ENCODE data around the gene PSMD12.
"Not testable (repeated sequence)": the region's sequence is repeated elsewhere in the genome, so short reads cannot be mapped to it uniquely, and the experiment has no call there.

Gene PSMD12

DNA sequence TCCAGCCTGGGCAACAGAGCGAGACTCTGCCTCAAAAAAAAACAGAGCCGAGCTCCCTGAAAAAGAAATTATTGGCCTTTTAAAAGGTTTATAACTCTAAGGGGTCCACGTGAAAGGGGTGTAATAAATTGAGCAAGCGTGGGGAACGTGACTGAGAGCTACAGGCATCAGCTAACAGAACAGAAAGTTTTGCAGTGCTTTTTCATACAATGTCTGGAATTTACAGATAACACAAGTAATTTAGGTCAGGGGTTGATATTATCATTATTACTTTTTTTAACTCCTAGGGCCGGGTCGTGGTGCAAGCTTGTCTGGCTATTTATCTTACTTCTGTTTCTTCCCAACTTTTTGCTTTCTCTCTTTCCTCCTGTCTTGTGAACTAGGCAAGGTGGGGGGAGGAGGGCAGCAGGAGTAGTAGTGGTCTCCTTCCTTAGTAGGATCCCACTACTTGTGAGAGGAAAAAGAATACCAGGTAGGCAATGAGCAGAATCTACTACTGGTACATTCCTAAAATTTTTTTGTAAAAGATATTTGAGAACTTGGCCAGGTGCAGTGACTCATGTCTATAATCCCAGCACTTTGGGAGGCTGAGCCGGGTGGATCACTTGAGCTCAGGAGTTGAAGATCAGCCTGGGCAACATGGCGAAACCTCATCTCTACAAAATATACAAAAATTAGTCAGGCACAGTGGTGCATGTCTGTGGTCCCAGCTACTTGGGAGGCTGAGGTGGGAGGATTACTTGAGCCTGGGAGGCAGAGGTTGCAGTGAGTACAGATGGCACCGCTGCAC lies 60.7 kb downstream of the PSMD12 start:
- not testable (repeated sequence) for DNase-seq (ENCODE audit: low spot score)

DNA sequence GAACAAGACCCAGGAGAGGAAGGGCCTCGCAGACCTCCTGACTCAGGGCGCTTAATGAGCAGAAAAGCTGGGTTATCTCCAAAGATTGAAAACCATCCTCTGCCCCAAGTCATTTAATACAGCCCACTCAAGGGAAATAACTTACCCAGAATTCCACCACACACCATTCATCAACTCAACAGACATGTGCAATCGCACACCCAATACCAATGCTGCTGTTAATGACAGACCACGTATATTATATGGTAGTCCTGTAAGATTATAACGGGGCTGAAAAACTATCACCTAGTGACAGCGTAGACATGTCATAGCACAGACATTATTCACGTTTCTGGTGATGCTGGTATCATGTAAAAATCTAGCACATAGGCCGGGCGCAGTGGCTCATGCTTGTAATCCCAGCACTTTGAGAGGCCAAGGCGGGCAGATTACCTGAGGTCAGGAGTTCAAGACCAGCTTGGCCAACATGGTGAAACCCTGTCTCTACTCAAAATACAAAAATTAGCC lies 68.9 kb downstream of the PSMD12 start:
- DNase-seq (ENCODE audit: low spot score), result no peak

DNA sequence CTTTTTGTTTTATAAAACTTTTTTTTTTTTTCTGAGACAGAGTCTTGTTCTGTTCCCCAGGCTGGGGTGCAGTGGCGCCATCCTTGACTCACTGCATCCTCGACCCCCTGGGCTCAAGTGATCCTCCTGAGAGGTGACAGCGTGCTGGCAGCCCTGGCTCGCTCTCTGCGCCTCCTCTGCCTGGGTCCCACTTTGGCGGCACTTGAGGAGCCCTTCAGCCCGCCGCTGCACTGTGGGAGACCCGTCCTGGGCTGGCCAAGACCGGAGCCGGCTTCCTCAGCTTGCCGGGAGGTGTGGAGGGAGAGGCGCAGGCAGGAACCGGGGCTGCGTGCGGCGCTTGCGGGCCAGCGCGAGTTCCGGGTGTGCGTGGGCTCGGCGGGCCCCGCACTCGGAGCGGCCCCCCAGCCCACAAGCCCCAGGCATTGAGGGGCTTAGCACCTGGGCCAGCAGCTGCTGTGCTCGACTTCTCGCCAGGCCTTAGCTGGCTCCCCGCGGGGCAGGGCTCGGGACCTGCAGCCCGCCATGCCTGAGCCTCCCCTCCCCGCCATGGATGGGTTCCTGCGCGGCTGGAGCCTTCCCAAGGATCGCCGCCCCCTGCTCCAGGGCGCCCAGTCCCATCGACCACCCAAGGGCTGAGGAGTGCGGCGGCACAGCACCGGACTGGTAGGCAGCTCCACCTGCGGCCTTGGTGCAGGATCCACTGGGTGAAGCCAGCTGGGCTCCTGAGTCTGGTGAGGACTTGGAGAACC lies 71.8 kb downstream of the PSMD12 start:
- no peak for DNase-seq (ENCODE audit: low spot score)

DNA sequence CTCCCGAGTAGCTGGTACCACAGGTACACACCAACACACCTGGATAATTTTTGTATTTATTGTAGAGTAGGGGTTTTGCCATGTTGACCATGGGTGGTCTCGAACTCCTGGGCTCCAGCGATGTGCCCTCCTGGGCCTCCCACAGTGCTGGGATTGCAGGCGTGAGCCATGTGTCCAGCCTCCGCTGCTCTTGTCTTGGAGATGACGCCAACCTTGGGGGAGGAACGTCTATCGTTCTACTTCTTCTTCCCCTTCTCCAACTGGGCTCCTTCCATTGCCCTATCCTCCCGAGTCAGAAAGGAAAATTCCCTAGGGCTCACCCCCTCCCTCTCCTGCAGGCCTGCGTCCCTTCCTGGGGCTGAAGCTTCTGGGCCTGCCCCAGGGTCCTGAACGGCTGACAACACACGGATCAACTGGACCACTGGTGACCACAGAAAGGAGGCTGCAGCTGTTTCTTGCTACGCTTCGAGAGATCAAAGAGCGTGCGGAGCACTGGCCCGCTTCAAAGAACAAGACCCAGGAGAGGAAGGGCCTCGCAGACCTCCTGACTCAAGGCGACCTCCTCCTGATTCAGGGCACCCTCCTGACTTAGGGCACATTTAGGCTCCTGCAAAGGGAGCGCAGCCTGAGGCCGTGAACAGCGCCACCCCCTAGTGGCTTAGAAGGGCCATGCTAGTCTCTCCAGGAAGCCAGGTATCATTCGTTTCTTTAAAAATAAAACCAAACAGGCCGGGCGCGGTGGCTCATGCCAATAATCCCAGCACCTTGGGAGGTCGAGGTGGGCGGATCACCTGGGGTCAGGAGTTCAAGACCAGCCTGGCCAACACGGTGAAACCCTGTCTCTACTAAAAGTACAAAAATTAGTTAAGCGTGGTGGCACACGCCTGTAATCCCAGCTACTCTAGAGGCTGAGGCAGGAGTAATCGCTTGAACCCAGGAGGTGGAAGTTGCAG lies 72.8 kb downstream of the PSMD12 start:
- DNase-seq (ENCODE audit: low spot score), result peak; percentile 63

DNA sequence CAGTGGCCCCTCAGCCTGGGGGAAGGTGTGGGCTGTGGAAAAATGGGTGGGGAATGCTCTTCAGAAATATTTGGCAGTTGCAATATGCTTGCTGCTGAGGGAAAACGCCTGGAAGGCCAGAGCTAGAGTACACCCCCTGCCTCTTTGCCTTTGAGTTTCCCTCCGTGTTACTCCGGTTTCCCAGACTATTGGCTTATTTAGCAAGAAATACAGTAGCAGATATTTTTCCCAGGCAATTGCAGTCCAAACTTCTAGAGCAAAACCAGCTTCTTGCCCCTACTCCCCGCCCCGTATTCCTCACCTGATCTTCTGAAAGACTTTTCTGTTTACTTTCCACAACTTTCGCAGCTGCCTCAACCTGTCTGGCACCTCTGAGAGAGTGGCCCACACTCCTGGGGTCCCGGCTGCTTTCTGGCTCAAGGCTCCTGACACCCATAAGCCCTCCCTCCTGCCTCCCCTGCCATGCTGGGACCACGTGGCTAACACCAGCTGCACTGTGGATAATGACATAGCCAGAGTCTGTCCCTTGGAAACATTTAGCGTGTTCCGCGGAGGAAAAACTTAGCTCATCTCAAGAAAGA lies 75.6 kb downstream of the PSMD12 start:
- no peak for DNase-seq (ENCODE audit: low spot score)

DNA sequence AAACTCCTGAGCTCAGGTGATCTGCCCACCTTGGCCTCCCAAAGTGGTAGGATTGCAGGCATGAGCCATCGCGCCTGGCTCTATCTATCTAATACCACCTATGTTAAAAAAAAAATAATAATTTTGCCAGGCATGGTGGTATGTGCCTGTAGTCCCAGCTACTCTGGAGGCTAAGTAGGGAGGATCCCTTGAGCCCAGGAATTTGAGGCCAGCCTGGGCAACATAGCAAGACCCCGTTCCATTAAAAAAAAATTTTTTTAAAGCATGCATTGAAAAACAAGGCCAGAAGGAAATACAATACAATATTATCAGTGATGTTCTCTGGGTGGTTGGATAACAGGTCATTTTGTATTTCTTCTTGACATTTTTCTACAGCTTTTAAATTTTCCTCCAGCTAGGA lies 76.1 kb downstream of the PSMD12 start:
- DNase-seq (ENCODE audit: low spot score), result no peak

DNA sequence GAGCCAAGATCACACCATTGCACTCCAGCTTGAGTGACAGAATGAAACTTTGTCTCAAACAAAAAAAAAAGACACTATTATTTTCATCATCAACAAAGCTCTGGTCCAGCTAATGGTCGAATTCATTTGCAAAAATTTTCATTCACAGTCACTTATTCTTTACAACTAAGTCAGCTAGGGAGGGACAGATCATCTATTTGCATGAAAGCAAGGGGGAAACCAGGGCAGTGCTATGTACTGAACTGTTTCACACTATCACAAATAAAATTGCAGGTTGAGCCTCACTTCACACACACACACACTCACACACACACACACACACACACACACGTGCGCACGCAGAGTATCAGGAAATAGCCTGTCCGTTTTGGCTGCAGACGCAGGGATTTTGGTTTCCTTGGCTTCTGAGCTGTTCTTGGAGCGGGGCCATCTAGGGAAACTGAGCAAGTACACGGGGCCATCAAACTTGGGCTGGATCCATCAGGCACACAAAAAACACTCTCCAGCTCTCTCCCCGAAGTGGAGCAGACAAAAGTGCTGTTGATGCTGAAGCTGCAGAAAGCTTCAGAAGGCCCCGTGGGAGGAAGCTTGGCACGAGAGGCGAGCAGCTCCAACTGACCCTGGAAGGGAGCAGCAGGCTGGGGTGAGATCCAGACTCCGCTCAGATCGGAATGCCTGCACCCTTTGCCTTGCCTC lies 77.0 kb downstream of the PSMD12 start:
- DNase-seq (ENCODE audit: low spot score), result peak; percentile 73
